Renal cortical epithelial cell (primary cell): ENCODE measurements around the gene TEX14. TPM values are rescaled to one million over a fixed set of nuclear protein-coding genes. Genes with fewer than 3 reads are reported as not detected.

ENCODE experiments used
- DNase-seq: peaks from one replicate; pipeline ENCODE4 v3.0.0-alpha.2; 2011; ENCODE audit warnings: low read depth
- total RNA-seq: library from RNA; depleted of rRNA; stranded (reverse); fragments of >200 nt; gene quantifications from 2 replicates; pipeline ENCODE4 v1.2.3, GENCODE V29; 2014

The TEX14 gene, protein sequence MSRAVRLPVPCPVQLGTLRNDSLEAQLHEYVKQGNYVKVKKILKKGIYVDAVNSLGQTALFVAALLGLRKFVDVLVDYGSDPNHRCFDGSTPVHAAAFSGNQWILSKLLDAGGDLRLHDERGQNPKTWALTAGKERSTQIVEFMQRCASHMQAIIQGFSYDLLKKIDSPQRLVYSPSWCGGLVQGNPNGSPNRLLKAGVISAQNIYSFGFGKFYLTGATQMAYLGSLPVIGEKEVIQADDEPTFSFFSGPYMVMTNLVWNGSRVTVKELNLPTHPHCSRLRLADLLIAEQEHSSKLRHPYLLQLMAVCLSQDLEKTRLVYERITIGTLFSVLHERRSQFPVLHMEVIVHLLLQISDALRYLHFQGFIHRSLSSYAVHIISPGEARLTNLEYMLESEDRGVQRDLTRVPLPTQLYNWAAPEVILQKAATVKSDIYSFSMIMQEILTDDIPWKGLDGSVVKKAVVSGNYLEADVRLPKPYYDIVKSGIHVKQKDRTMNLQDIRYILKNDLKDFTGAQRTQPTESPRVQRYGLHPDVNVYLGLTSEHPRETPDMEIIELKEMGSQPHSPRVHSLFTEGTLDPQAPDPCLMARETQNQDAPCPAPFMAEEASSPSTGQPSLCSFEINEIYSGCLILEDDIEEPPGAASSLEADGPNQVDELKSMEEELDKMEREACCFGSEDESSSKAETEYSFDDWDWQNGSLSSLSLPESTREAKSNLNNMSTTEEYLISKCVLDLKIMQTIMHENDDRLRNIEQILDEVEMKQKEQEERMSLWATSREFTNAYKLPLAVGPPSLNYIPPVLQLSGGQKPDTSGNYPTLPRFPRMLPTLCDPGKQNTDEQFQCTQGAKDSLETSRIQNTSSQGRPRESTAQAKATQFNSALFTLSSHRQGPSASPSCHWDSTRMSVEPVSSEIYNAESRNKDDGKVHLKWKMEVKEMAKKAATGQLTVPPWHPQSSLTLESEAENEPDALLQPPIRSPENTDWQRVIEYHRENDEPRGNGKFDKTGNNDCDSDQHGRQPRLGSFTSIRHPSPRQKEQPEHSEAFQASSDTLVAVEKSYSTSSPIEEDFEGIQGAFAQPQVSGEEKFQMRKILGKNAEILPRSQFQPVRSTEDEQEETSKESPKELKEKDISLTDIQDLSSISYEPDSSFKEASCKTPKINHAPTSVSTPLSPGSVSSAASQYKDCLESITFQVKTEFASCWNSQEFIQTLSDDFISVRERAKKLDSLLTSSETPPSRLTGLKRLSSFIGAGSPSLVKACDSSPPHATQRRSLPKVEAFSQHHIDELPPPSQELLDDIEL (N-terminal part only)
- total RNA-seq: not detected in 2 replicates

DNA sequence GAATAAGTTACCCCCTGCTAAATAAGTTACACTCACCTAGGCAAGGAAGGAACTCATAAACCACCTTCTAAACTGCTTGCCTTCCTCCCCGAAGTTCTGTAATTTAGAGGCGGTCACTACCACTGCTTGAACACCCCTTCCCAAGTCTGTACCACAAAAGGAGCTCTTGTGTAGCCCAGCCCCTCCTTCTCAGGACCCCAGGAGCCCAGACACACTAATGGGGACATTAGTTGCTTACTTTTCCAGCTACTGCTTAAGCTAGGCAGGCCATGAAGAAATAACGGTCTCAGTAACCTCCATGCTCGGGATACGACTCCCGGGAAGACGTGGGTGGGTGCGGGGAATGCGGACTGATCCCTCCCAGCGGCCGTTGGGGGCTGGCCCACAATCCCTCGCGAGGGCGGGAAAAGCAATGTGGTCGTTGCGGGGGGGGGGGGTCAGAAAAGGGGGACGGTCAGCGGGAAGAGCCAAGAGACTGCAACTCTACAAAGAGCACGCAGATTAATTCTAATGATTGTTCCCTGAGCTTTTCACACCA lies at the start of gene TEX14:
TSS of gene TEX14 (minus strand) at position 345 of the 538 bp plus-strand sequence. CDS start 40,044 bp downstream, outside the sequence.
- no peak for DNase-seq

DNA sequence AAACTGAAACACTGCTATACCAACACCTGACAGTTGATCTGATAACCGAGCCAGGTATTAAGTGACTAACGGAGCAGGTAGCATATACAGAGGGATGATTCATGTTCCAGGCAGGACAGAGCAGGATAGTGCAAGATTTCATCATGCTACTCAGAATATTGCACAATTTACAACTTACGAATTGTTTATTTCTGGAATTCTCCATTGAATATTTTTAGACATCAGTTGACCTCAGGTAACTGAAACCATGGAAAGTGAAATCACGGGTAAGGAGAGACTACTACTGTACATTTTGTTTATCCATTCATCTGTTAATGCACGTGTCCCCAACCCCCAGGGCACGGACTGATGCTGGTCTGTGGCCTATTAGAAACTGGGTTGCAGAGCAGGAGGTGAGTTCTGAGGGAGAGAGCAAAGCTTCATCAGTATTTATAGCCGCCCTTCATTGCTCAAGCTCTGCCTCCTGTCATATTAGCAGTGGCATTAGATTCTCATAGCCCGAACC lies 49.3 kb upstream of the TEX14 start:
- DNase-seq: peak; percentile 79

DNA sequence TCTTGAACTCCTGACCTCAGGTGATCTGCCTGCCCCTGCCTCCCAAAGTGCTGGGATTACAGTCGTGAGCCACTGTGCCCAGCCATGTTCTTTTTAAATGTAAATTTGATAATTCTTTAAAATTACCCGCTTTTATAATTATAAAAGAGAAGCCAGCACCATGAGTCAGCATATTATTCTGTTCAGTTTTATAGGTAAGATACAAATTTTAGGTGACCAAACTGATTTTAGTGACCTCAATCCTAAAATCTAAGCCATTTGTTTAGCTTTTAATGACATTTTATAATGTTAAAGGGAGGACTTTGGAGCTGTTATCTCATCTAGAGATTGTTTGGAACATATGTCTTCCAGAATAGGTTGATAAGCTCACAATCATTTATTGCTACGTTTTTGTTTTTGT lies 43.0 kb upstream of the TEX14 start:
- DNase-seq: no peak

DNA sequence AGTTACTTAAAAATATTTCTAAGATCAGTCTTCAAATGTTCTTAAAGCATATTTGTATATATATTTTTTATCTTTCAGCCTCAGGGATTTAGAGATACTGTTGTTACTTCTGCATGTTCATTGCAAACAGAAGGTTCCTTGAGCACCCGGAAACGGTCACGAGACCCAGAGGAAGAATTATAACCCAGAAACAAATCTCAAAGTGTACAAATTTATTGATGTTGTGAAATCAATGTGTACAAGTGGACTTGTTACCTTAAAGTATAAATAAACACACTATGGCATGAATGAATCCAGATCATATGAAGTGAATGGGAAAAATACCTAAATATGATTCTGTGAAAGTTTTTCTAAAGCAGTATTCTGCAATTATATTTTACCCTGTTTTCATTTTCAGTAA lies 42.2 kb upstream of the TEX14 start:
- DNase-seq: no peak

DNA sequence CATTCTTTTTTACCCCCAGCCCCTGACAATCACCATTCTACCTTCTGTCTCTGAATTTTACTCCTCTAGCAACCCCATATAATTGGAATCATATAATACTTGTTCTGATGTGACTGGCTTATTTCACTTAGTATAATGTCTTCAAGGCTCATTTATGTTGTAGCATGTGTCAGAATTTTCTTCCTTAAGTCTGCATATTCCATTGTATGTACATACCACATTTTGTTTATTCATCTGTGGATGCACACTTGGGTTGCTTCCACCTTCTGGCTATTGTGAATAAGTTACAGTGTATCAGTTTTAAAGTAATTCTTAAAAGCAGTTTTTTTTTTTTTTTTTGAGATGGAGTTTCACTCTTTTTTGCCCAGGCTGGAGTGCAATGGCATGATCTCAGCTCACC lies 39.1 kb upstream of the TEX14 start:
- DNase-seq: no peak

DNA sequence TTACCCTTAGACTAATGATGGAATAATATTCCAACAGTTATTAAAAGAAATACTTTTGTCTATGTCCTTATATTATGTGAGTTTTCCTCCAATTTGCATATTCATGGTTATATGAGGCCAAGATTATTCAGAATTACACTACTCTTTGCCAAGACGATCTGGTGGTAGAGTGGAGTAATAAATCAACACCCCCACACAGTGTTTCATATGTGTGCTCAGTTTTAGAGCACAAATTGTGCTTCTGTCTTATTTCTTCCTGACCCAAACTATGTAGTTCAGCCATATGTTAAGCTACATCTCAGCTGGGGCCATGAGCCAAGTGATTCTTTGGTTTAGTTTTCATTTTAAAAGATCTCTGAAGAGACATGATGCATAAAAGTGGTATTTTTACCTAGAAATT lies 37.0 kb upstream of the TEX14 start:
- no peak for DNase-seq

DNA sequence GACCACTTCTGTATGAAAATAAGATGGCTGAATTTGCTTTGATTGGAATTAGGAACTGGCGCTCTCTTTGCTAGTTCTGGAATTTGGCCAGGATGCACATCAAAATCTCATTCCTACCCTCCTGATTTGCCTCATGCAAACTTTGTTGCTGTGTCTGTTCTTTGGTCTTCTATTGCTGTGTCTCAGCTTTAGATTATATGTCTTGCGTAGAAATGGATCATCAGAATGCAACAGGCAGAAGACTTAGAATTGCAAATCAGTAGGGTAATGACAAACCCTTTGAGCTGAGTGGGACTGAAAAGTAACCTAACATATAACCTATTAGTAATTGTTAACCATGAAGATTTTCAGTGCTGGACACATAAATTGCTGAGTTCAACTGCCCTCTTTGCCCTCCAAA lies 30.9 kb upstream of the TEX14 start:
- no peak for DNase-seq

DNA sequence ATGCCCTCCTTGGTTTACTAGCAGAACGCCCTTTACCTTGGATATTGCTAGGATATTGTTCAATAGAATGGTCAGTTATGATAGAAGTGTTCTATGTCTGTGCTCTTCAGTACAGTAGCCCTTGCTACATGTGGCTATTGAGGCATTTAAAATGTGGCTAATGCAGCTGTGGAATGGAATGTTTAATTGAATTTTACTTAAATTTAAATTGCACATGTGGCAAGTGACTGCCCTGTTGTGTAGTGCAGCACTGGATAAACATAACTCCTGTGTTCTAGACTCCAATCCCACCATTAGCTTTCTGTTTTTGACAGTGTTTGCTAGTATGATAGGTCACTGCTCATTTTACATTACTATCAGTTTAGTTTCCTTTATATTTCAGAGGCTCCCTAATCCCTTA lies 30.4 kb upstream of the TEX14 start:
- DNase-seq: no peak

DNA sequence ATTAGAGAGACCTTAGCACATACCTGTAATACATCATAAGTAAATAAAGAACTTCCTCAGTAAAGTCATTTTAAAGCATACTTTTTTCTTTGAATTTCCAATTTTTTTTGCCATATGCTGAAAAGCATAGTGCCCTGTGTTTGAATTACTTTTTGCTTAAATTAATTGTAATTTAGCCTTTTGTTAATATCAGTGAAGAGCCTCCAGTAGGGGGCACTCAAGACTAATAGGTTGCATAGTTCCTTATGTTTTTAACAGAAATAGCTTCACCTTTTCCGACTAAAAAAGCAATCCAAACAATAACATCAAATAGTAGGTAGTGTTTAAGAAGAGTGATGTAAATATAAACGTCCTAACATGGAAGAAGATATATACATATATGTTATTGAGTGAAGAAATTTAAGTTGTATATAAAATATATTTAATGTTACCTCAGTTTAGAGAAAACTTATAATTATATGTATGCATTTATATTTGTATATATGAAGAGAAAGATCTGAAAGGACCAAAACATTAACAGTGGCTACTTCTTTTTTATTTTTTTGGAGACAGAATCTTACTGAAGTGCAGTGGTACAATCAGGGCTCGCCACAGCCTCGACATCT lies 19.2 kb upstream of the TEX14 start:
- peak; percentile 61 for DNase-seq

DNA sequence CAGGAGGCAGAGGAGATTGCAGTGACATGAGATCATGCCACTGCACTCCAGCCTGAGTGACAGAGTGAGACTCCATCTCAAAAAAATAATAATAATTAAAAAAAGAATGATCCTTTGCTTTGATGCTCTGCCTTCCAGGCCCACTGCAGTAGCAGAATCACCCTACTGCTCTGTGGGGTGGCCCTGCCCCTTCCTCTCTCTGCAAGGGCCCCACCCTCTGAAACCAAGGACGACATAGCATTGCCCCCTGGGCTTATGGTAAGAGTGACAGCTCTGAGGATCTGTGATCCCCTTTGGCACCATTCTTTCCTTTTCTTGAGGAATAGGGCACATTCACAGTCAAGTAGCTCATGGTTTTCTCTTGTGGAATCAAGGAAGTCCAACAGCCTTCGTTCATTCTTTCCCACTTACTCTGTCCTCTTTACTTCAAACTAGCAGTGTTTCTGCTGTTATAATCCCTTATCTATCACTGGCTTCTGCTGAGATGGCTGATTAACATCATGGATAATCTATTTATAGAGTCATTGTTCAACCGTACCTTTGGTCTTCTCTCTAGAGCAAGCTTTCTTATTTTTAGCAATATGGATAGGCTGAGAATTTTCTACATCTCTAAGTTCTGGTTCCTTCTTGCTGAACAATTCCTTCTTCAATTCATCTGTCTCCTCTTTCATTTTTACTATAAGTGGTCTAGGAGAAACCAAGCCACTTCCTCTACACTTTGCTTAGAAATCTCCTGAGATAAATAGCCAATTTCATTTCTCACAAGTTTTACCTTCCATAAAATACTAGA lies 14.7 kb upstream of the TEX14 start:
- DNase-seq: no peak

DNA sequence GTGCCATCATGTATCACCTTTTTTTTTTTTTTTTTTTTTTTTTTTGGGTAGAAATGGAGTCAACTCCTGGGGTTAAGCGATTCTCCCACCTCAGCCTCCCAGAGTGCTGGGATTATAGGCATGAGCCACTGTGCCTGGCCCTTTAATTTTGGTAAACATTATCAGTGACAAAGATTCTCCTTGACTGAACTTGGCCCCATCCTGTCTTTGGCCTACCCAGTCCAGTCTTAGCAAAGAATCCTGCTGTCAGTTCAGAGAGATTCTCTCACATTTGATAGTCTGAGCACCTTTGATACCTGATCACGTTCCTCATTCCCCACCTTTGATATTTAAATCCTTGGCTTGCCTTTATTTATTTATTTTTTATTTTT lies 12.1 kb upstream of the TEX14 start:
- no peak for DNase-seq

DNA sequence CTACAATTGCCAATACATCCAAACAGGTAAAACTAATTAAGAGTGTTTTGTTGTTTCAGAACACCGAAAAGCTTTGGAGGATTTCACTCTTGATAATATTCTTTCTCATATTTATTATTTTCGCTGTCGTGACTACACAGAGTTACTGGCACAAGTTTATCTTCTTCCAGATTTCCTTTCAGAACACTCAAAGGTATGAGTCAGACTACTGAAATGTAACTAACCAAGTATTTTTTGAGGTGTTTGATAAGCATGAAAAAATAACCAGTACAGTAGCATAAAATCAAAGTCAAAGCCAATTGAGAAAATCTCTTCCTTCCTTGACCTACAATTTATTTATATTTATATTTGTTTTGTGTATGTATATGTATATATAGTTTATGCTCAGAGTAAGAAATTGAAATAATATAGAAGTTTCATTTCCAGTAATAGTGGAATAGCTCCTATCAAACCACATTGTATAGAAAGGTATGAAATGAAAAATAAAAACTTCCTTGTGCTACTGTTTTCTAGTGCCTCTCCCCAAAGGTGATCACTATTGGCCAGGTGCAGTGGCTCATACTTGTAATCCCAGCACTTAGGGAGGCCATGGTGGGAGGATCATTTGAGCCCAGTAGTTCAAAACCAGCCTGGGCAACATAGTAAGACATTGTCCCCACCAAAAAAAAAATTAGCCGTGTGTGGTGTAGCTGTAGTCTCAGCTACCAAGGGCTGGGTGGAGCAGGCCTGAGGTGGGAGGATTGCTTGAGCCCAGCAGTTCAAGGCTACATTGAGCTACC lies 11.5 kb upstream of the TEX14 start:
- DNase-seq: peak; percentile 38

DNA sequence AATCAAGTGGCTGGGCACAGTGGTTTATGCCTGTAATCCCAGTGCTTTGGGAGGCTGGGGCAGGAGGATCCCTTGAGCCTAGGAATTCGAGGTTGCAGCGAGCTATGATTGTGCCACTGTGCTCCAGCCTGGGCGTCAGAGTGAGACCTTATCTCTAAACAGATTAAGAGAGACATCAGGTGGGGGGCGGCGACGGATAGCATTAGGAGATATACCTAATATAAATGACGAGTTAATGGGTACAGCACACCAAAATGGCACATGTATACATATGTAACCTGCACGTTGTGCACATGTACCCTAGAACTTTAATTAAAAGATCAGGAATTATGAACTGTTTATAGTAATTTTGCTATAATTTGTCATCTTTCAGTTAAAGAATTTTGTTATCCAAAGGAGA lies 10.9 kb upstream of the TEX14 start:
- DNase-seq: no peak

DNA sequence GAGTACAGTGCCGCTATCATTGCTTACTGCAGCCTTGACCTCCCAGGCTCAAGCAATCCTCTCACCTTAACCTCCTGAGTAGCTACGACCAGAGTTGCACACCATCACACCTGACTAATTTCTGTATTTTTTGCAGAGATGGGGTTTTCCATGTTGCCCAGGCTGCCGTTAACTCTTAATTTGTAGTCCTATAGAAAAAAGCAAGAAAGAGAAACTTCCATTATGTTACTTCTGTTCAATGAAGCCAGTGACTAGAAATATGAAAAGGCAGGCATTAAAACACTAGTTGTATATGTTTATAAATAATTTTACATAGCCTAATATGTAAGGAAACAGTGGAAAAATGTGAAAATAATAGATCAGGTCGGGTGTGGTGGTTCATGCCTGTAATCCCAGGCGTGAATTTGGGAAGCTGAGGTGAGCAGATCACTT lies 10.2 kb upstream of the TEX14 start:
- DNase-seq: no peak

DNA sequence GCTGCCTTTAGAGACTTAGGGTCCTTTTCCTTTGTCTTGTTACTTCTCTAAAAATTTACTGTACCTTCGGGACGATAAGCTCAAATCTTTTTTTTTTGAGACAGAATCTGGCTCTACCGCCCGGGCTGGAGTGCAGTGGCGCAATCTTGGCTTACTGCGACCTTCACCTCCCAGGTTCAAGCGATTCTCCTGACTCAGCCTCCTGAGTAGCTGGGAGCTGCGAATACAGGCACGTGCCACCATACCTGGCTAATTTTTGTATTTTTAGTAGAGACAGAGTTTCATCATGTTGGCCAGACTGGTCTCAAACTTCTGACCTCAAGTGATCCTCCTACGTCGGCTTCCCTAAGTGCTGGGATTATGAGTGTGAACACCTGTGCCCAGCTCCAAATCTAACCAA lies 7.9 kb upstream of the TEX14 start:
- DNase-seq: no peak

DNA sequence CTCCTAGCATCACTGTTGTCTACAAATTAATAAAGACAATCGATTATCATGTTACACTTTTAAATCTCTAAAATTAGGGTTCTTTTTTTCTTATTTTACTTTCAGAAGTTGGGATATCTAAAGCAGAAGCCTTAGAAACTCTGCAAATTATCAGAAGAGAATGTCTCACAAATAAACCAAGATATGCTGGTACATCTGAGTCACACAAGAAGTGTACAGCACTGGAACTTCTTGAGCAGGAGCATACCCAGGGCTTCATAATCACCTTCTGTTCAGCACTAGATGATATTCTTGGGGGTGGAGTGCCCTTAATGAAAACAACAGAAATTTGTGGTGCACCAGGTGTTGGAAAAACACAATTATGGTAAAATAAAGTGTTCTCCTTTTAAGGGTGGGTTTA lies 3.0 kb upstream of the TEX14 start:
- no peak for DNase-seq

DNA sequence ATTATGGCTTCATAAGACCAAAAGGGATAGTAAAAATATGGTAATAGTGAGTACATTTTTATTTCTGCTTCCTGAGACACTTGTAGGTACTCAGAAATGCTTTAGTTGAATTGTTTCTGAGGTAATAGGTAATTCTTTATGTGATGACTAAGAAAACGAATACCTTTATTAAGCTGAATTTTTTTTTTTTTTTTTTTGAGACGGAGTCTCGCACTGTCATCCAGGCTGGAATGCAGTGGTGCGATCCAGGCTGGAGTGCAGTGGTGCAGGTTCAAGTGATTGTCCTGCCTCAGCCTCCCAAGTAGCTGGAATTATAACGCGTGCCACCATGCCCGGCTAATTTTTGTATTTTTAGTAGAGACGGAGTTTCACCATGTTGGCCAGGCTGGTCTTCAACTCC lies 2.5 kb upstream of the TEX14 start:
- DNase-seq: peak; percentile 34

DNA sequence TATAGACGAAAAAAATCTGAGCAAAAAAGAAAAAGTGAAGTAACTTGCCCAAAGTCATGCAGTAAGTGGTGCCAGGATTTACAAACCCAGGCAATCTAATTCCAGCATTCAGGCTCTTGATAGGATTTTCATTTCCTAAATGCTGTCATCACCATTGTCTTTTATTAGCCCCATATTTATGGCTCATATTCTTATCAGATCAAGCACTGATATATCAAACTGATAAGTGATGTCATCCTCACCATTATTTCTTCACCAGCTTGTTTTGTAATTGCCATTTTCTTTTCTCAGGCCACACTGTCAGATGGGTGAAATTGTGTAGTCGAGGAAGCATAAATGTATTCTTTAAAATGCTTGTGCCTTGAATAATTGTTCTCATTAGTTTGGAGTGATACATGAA lies 1.9 kb upstream of the TEX14 start:
- no peak for DNase-seq

DNA sequence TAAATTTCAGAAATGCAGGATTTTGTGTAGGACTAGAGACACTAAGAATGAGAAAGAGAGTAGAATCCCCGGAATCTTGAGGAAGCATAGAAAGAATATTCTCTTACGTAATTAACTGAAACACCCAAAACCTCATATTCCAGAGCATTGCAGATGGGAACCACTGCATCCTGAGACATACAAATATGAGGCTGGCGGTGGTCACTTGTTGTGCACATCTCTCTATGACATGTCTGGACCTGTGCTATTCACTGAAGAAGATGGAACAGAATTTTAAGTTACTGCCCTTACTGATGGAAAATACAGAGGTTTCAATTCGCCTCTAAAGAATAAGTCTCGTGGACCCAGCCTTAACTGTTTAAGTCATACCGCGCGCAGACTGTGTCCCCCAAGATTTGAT lies 1.4 kb upstream of the TEX14 start:
- no peak for DNase-seq
